ENCODE results near the gene RAP1GDS1.
"Not testable (repeated sequence)": the region's sequence is repeated elsewhere in the genome, so short reads cannot be mapped to it uniquely, and the experiment has no call there.

RAP1GDS1 gene

DNA sequence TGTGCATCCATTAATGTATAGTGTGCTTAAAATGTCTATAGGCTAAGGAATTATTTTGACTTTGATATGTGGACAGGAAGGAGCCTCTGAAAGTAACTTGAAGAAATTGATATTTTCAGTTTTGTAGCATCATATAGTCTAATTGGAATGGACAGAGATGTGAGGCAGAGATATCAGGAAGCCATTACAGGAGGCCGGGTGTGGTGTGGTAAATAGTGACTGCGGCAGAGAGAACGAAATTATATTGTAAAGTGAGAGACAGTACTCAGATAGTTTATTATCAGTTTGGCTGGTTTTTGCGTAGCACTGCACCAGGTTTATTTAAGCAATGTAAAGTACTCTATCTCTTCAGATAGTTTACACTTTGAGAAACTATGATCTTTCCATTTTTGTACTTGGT is 98.5 kb downstream of the RAP1GDS1 start:
- DNase-seq: no peak

DNA sequence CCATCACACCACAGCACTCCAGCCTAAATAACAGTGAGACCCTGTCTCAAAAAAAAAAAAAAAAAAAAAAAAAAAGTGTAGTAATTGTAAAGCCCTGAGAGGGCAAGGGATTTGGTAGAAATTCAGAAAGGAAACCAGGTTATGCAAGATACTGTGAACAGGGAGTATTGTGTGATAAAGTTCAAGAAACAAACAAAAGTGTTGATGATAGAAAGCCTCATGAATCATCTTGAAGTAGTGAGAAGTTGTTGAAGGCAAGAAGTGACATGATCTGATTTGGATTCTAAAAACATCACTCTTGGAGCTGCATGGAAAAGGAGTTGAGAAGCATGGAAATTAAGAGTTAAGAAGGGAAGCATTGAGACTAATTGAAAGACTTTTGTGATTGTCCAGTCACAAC is 102.2 kb downstream of the RAP1GDS1 start:
- DNase-seq: no peak

DNA sequence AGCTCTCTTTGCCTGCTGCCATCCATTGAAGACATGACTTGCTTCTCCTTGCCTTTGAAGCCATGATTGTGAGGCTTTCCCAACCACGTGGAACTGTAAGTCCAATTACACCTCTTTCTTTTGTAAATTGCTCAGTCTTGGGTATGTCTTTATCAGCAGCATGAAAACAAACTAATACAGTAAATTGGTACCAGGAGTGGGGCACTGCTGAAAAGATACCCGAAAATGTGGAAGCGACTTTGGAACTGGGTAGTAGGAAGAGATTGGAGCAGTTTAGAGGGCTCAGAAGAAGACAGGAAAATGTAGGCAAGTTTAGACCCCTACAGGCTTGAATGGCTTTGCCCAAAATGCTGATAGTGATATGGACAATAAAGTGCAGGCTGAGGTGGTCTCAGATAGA is 105.1 kb downstream of the RAP1GDS1 start:
- DNase-seq: not testable (repeated sequence)

DNA sequence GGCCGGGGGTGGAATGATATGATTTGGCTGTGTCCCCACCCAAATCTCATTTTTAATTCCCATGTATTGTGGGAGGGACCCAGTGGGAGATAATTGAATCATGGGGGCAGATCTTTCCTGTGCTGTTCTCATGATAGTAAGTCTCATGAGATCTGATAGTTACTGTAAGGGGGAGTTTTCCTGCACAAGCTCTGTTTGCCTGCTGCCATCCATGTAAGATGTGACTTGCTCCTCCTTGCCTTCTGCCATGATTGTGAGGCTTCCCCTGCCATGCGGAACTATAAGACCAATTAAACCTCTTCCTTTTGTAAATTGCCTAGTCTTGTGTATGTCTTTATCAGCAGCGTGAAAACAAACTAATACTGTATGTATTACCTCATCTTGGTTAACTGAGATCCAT is 106.8 kb downstream of the RAP1GDS1 start:
- not testable (repeated sequence) for DNase-seq

DNA sequence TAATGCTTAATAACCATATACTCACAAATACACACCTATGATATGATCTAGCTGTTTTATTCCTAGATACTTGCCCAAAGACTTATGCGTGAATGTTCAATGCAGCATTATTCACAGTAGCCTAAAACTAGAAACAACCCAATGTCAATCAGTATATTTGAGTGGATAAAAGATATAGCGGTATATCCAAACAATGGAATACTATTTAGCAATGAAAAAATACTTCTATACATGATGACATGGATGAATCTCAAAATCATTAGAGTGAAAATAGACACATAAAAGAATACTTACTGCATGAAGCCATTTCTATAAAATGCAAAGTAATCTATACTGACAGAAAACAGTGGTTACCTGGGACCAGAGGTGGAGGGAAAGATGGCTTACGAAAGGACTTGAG is 108.1 kb downstream of the RAP1GDS1 start:
- DNase-seq: no peak

DNA sequence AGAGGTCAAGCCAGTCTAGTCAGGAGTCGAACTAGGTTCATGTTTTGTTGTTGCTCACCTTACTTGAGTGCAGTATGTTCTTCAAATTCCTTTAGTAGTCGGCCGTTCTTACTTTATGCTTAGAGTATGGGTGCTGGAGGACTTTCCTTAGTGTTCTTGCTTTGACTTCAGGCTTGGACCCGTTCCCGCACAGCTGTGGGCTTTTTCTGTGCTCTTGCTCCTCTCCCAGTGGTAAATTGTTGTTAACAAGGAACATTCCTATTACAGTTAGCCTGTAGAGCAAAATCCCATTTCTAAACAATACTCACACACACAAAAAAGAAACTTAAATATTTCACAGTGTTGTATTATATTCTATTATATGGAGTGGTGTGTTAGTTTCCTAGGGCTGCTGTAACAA is 113.5 kb downstream of the RAP1GDS1 start:
- DNase-seq: no peak

DNA sequence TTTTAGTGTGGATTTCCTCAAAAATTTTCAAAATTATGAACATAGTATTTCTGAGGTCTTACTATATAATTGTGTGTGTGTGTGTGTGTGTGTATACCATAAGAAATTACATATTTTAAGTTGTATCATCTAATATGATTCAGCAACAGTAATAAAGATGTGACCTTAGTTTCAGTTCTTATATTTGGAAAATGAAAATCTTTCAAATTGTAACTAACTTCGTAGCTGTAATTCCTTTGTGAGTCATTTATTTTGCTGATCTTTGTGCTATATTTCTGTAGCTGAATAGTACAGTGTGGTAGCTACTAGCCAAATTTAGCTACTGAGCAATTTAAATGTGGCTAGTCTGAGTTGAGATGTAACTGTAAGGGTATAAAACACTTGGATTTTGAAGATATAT is 116.4 kb downstream of the RAP1GDS1 start:
- no peak for DNase-seq

DNA sequence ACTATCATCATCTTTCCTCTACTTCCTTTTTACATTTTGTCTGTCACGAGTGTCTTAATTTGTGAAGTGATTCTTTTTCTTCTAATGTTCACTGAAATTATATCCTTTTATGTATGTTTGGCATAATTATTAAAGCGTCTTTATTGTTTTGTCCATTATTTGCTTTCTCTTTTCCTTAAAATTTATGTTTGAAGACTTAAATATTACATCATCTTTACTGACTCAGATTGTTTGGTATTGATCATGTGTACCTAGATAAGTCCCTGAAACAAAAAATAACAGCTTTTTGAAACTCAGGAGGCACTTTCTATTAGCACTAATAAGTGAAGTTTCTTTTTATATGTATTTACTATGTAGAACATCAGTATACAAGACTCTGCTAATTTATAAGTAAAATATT is 120.1 kb downstream of the RAP1GDS1 start:
- no peak for DNase-seq

DNA sequence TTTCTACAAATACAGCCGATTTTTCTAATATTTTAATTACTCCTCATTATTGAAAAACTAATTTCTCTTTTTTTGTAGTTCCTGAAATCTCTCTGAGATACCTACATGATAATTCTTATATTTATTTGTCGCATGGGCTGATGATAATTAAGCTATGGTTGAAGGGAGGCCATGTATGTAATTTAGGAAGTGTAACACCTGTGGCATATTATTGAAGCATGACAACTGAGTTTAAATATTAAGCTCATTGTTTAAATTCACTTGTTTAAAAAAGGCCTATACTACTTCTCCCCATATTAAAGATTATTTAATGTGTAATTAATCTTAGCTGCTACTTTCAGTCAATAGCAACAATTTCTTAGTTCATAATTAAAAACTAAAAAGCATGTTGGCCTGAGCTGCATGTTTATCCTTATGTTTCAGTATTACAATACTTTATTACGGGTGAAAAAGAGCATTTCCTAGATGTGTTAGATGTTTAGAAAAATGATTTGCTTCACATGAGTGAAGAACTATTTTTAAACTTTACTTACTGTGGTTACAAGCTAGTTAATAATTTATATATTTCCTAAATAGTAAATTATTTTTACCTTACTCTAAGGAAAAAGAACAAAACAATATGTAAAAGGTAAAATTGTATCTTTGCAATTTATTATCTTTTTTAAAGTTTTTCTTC is 122.4 kb downstream of the RAP1GDS1 start:
- no peak for DNase-seq

DNA sequence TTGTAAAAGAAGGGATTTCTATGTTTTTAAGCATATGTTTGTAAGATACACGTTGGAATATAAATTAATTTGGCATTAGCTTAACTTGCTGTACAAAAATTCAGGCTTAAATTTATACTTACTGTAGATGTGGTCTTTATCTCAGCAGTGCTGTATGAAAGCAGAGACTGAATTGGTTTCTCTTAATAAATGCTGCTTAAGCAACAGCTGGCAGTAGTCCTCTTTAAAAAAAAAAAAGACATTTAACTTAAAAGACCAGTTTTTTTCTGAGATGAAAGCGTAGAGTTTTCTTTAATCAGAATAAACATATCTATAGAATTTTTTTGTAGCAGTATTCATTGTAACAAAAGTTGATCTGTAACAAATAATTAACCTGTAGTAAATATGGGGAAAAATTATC is 124.6 kb downstream of the RAP1GDS1 start:
- DNase-seq: no peak

DNA sequence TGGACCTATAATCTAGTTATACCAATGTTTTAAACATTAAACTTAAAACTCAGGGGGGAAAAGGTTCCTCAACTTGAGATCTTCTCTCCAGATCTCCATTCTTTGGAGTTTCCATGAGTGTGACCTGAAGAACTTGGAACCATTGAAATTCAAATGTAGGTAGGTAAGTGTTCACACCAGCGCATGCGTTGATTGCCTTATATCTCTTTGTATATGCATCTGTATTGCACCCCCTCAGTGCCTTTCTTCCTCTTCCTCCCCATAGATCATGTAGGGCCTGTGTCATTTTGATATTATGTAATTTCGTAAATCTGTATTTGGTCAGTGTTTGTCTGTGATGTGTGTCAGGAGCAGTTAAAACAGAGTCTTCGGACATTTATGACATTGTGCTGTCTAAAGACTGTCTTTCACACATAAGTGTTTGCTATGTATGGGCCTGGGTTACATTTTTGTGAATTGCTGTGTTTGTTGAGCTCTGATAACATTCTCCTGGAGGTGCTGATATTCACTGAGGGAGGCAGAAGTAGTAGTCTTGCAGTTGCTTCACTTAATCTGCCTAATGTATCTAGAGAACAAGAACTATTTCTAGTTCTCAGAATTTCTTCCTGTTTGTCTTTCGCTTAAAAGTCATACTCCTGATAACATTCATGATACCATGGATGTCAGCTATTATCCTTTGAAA is 126.3 kb downstream of the RAP1GDS1 start:
- no peak for DNase-seq

DNA sequence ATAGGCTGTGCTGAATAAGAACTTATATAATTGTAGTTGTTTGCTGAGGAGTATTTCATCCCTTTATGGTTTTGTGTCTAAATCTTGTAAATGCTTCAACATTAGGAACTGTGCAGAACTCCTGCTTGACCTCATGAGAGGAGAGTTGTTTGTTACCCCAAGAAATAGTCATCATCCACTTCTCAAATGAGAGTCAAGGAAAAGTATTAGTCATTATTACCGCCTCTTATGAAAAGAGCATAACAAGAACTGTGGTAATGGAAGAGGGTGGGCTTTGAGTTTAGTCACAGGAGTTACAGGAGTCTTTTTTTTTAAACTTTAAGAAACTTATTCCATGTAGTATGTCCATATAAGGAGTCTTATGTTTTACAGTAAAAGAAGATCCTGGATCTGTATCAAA is 132.9 kb downstream of the RAP1GDS1 start:
- DNase-seq: no peak

DNA sequence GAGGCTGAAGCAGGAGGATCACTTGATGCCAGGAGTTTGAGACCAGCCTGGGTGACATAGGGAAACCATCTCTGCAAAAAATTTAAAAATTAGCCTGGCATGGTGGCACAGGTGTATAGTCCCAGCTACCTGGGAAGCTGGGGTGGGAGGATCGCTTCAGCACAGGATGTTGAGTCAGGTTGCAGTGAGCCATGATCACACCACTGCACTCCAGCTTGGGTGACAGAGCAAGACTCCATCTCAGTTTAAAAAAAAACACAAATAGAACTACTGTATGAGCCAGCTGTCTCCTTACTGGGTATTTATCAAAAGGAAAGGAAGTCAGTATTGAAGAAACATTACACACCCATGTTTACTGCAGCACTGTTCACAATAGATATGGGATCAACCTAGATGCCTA is 138.7 kb downstream of the RAP1GDS1 start:
- DNase-seq: no peak

DNA sequence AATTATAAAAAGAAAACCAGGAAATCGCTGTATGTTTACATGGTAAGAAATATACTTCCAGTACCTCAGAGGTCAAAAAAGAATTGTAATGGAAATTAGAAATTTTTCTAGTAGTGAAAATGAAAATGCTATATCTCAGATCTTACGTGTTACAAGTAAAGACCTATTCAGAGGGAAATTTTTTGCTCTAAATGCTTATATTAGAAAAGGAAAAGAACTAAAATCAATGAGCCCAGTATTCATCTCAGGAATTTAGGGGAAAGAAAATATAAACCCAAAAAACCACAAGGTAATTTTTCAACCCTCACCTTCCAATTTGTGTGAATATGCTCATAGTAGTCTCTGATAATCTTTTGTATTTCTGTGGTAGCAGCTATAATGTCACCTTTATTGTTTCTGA is 145.6 kb downstream of the RAP1GDS1 start:
- no peak for DNase-seq

DNA sequence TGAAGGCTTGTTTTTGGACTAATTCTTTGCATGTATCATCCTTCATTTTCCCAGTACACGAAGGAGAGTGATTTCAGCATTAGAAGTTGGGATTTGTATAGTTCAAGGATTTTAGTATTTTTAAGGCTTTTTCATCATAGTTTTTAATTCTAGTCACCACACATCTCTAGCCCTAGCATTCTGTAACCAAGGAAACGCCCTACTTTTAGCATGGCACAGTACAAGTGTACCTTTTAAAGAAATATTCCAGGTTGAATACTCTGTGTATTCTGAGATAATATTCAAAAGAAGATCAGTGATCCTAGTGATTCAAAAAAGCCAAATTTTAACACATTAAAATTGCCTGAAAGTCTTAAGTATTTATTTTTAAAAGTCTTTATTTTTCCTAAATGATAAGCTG is 150.5 kb downstream of the RAP1GDS1 start:
- DNase-seq: no peak

DNA sequence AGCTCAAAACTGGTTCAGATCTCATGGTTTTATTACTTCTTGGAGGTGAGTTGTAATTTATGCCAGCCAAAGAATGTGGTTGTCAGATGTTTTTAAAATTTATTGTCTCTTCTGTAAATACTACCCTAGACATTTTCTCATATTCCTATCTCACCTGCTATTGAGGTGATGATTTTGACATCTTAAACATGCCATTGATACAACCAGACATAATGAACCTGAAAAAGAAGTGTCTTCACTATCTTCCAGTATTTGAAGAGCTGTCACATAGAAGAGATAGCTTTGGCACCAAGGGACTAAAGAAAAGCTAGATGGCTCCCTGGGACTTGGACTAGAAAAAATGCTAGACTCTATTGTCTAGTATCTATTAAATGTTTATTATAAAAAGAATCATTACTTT is 155.7 kb downstream of the RAP1GDS1 start:
- DNase-seq: no peak

DNA sequence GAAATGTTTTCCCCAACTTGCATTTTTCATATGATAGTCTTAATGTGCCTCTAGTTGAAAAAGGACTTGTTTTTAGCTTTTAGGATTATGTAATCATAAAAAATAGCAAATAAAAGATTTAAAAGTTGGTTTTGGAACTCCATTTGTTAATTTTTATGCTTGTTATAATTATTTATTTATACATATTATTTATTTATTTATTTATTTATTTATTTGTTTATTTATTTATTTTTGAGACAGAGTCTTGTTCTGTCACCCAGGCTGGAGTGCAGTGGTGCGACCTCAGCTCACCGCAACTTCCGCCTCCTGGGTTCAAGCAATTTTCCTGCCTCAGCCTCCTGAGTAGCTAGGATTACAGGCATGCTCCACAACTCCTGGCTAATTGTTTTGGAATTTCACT is 159.0 kb downstream of the RAP1GDS1 start:
- DNase-seq: not testable (repeated sequence)

DNA sequence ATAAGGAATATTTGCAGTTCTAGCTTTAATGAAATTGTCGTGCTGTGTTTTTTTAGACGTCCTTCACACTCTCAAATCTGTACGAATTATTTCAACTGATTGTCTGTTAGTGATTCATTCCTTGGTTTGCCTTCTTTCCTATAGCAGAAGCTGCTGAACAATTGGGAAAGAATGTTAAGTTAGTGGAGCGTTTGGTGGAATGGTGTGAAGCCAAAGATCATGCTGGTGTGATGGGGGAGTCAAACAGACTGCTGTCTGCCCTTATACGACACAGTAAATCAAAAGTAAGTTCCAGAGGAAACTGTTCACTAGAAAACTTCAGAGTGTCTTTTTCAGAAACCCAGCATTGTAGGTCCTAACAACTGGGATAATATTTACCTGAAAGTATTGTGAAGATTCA is 159.9 kb downstream of the RAP1GDS1 start:
- no peak for DNase-seq

DNA sequence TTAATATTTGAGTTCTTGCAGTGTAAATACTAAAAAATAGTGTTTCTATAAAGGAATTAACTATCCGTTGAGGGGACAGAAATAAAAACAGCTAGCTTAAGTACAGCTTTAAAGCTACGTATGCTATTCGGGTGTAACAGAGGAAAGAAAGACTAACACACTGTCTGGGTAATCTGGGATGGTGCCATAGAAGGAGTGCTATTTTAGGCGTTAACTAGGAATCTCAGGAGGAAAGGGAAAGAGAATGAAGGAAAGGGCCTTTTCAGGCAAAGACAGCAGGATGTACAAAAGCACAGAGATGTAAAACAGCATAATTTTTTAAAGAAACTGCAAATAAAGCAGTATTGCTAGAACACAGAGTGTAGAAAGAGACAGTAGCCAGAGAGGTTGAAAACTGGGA is 161.8 kb downstream of the RAP1GDS1 start:
- DNase-seq: no peak

DNA sequence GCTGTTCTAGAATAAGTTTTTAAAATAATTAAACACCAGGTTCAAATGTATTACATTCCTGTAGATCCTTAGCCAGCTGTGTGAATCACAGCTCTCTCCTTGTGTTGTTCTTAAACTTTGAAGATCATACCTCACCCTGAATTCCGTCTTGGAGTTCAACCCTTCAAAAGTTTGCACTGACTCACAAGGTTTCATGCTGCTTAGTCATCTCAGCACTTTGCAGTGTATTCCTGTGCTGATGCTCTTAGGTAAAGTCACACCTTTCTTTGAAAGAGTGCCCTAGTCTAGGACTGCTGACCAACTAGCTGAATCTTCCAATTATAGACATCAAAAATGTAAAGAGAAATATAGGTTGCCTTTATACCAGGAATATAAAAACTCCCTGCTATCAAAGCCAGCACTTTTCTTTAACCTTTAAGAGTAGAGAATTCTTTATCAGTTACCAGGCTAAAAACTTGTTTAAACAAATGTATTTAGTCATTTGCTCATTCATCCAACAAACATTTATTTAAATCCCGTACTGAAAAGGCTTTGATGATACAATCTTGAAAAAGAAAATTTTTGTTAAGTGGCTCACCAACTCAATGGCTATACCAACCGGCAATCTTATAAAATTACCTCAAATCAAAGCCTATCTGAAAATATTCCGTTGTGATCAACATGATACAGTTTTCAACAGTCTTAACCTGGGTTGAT is 169.7 kb downstream of the RAP1GDS1 start:
- DNase-seq: no peak

DNA sequence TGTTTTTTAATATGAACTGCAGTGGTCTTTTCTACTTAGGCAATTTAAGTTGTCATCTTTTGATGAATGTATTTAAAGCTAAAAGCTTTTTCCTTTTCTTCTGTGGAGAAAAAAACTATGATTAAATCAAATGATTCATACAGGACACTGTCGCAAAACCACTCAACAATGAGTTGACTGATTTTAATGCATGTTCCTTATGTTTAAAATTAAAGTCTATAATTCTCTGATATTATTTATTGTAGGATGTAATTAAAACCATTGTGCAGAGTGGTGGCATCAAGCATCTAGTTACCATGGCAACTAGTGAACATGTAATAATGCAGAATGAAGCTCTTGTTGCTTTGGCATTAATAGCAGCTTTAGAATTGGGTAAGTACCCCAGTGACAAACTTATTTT is 172.5 kb downstream of the RAP1GDS1 start:
- DNase-seq: no peak

DNA sequence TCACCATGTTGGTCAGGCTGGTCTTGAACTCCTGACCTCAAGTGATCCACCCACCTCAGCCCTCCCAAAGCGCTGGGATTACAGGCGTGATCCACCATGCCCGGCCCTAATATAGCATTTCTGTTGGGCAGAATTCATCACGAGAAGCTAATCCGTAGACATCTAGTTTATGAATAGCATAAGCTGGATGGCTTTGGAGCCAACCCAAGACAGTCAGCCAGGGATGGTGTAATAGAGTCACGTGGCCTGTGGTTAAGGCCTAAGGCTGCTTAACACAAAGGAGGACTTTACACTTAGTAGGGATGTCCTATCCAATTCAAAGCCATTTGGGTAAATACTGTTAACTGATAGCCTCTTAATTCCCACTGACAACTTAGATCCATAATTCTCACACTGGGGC is 173.6 kb downstream of the RAP1GDS1 start:
- no peak for DNase-seq

DNA sequence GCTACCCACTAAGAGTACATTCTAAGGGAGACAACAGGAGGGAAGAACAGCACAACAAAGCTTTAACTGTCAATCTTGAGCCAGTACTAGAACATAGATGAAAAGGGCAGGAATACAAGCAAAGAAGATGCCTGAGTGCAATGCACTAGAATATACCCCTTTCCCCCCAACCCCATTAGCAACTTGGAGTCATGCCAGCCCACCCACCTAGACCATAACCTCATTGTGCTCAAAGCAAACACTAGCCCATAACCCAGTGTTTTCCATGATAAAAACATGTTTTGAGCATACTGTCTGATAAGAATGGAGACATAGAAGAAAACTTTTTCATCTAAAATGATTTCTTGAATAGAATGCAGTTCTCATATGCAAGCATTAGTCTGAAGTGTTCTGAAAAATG is 183.2 kb downstream of the RAP1GDS1 start:
- no peak for DNase-seq
